GM12872 (cell line): ENCODE data around the gene KIAA0040.

Experiments used
- CTCF ChIP-seq: IDR thresholded peaks from 3 replicates; pipeline ENCODE4 v1.5.1; 2011; ENCODE audit warnings: low read depth, mild to moderate bottlenecking, low read length, moderate library complexity; ENCODE audit not compliant: insufficient read depth

Gene KIAA0040

DNA sequence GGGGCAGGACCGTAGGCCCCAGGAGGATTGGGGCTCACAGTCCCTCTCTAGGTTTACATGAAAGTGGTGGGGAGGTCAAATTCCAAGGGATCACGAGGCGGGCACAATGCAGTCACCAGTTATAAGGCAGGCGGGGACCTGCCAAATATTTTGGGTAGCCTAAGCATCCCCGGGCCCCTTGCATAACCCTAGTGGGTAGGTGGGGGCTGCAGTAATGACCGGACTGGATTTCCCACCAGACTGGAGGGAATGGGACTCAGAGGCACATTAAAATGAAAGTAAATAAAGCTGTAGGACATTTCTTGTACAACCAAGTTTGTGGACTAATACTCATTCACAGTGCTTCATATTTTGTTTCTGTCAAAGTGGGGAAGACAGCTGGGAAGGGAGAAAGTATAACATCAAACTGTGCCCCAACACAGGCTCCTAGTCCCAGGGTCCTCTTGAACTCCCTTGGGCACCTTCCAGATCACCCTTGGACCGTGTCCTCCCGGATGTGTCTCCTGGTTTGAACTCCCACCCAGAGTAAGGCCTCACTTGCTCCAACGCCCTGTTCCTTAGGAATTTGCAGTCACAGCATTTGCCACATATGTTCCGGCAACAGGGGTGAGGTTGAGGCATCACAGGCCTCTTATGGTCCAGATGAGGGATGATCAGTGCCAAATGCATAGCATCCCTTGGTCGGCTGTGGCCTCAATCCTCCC lies 28.4 kb upstream of the KIAA0040 start:
- TF ChIP-seq CTCF, result no peak

GRCh38 chr1:175219774-175220173 lies 27.2 kb upstream of the KIAA0040 start:
- no peak for TF ChIP-seq CTCF

GRCh38 chr1:175218786-175219434 lies 26.3 kb upstream of the KIAA0040 start:
- TF ChIP-seq CTCF, result no peak

DNA sequence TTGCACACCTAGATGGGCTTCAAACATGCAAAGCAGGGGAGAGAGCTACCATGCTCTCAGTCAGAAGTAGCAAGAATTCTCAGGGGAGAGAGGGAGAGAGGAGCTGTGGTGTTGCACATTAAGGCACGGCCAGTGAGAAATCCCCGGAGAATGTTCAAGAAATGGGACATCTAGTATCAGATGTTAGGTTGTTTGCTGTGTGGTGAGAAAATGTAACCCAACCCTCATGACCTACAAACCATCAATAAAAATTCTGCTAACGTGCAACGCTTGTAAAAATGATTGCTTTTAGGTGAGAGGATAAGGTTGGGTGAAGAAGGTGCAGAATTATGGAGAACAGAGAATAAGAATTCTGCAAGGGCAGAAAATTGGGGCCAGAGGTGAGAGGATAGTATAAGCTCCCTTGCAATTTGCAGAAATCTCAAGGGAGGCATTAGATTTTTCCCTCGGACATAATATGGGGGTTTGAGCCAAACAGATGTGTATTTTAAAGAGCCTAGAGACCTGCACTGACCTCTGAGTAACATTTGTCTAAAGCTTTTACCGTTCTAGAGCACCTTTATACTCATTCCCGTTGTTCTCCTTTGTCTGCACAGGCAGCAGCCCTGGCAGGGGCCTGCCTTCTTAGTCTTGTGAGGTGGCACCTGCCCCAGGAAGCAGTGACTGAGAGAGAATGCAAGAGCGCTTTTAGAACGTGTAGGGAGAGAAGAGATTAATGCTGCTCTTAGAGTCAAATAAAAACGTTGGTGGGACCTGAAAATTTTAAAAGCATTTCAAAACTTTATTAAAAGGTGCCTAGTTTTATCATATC lies 25.4 kb upstream of the KIAA0040 start:
- TF ChIP-seq CTCF, result no peak

DNA sequence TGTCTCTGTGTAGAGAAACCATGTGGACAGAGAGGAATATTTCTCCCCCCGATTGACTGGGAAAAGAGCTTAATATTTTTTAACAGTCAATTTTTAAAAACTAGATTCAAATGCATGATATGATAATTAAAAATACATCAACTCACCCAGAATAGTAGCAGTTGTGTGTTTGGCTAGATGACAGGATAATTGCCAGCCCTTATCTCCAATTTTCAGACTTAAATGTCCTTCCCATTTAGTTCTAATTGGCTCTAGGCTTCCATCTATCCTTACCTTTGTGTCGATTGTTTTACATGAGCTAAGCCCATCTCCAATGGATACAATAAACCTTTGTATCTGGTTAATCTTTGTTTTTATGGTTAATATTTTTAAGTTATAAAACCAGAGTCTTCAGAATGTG lies 23.9 kb upstream of the KIAA0040 start:
- no peak for TF ChIP-seq CTCF

- TF ChIP-seq CTCF, result no peak
These were observed 19.1 kb upstream of the KIAA0040 start for GRCh38 chr1:175211656-175212055.

GRCh38 chr1:175210744-175211143 lies 18.2 kb upstream of the KIAA0040 start:
- no peak for TF ChIP-seq CTCF
